RWPE2 (cell line): ENCODE measurements around the gene FBXO39.
A peak's percentile ranks its signal among the peaks of the same experiment; 100 is the strongest.
"Not testable (repeated sequence)": the region's sequence is repeated elsewhere in the genome, so short reads cannot be mapped to it uniquely, and the experiment has no call there.

Experiments used
- ATAC-seq: fragments of 200-7000 bp; cut with Tn5 transposase; 3 replicates; pipeline ENCODE4 v1.9.1; 2021; ENCODE audit warnings: low read depth
- DNase-seq: peaks from one replicate; pipeline ENCODE4 v3.0.0-alpha.2; 2020; ENCODE audit warnings: low spot score
- H3K27ac ChIP-seq: fragments of 450-650 bp; 2 replicates; pipeline ENCODE4 v1.5.1; 2017; ENCODE audit warnings: mild to moderate bottlenecking; ENCODE audit not compliant: poor library complexity, severe bottlenecking
- H3K27me3 ChIP-seq: fragments of 250-450 bp; sonication (Bioruptor Pico); 2 replicates; pipeline ENCODE4 v1.5.1; 2021; ENCODE audit warnings: mild to moderate bottlenecking, moderate library complexity; ENCODE audit not compliant: insufficient read depth, poor library complexity, severe bottlenecking
- H3K36me3 ChIP-seq: fragments of 250-450 bp; sonication (Bioruptor Pico); 2 replicates; pipeline ENCODE4 v1.5.1; 2020; ENCODE audit warnings: low read depth, mild to moderate bottlenecking, moderate library complexity
- H3K4me1 ChIP-seq: fragments of 250-450 bp; sonication (Bioruptor Pico); 2 replicates; pipeline ENCODE4 v1.5.1; 2021; ENCODE audit warnings: mild to moderate bottlenecking, moderate library complexity; ENCODE audit not compliant: insufficient read depth, poor library complexity, severe bottlenecking
- H3K4me3 ChIP-seq: fragments of 250-450 bp; sonication (Bioruptor Pico); 2 replicates; pipeline ENCODE4 v1.5.1; 2021; ENCODE audit warnings: mild to moderate bottlenecking, moderate library complexity; ENCODE audit not compliant: severe bottlenecking
- H3K9me3 ChIP-seq: fragments of 250-450 bp; sonication (Bioruptor Pico); 2 replicates; pipeline ENCODE4 v1.5.1; 2021; ENCODE audit warnings: mild to moderate bottlenecking, moderate library complexity; ENCODE audit not compliant: severe bottlenecking
- CTCF ChIP-seq: fragments of 450-650 bp; IDR thresholded peaks from one replicate; pipeline ENCODE4 v1.5.1; 2017; ENCODE audit warnings: mild to moderate bottlenecking, moderate library complexity; ENCODE audit not compliant: poor library complexity, severe bottlenecking

Gene FBXO39

GRCh38 chr17:6756425-6757031 lies 19.5 kb upstream of the FBXO39 start:
- TF ChIP-seq CTCF = no peak
- no peaks in the 10 kb centered on the region for H3K9me3 ChIP-seq
- H3K36me3 ChIP-seq = no peaks in the 10 kb centered on the region
- ATAC-seq (no peak), DNase-seq (no peak)
- H3K4me1 ChIP-seq = peaks cover 24% of the 10 kb centered on the region
- H3K4me3 ChIP-seq = peak overlapping the region; percentile 17
- peak overlapping the region; percentile 6 for H3K27ac ChIP-seq
- H3K27me3 ChIP-seq = no peaks in the 10 kb centered on the region

DNA sequence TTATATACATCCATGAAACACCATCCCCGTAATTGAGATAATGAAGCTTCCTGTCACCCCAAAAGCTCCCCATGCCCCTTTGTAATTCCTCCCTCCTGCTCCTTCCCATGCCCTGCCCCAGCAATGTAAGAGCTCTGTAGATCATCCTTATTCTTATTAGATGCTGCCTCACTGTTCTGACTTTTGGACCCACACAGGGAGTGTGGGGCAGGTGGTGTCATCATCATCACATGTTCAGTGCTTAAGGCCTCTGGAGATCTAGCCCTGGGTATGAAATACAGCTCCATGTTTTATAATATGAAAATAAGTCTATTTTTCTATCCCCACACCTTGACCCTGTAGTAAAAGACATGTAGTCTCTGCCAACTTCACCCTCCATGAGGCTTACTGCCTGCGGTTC lies 18.3 kb upstream of the FBXO39 start:
- Histone ChIP-seq H3K27me3 (no peaks in the 10 kb centered on the region), H3K4me3 (no peak overlapping the region), H3K27ac (no peak overlapping the region), H3K9me3 (no peaks in the 10 kb centered on the region), H3K36me3 (no peaks in the 10 kb centered on the region), H3K4me1 (peaks cover 12% of the 10 kb centered on the region)
- no peak for DNase-seq
- no peak for TF ChIP-seq CTCF
- no peak for ATAC-seq

DNA sequence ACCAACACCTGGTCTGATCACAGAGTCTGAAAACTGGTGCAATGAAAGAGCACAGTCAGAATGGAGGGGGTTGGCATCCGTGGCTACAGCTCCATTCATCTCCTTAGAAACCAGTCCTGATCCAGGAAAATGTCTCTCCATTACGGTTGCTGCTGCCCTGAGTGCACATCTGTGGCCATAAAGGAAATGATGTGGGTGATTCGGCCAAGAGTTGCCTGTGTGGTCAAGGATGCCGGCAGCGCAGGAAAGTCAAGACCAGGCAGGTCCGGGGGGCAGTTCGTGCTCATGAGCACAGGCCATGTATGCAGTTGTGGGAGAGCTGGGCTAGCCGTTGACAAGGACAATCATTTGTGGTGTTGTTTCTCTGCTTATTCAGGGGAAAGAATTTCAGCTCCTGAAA lies 14.2 kb upstream of the FBXO39 start:
- Histone ChIP-seq H3K27me3 (no peaks in the 10 kb centered on the region), H3K9me3 (no peaks in the 10 kb centered on the region), H3K4me1 (no peaks in the 10 kb centered on the region), H3K36me3 (0 out of 2 replicates have a peak, but pooled peaks cover 7% of the 10 kb centered on the region), H3K27ac (no peak overlapping the region), H3K4me3 (no peak overlapping the region)
- no peak for TF ChIP-seq CTCF
- DNase-seq (no peak), ATAC-seq (no peak)

- no peak for TF ChIP-seq CTCF
- Histone ChIP-seq H3K36me3 (peaks cover 40% of the 10 kb centered on the region), H3K27ac (no peak overlapping the region), H3K27me3 (no peaks in the 10 kb centered on the region), H3K9me3 (peaks cover 6% of the 10 kb centered on the region), H3K4me1 (no peaks in the 10 kb centered on the region), H3K4me3 (no peak overlapping the region)
- ATAC-seq (no peak), DNase-seq (no peak)
These were observed 7.6 kb upstream of the FBXO39 start for GRCh38 chr17:6768447-6768846.

DNA sequence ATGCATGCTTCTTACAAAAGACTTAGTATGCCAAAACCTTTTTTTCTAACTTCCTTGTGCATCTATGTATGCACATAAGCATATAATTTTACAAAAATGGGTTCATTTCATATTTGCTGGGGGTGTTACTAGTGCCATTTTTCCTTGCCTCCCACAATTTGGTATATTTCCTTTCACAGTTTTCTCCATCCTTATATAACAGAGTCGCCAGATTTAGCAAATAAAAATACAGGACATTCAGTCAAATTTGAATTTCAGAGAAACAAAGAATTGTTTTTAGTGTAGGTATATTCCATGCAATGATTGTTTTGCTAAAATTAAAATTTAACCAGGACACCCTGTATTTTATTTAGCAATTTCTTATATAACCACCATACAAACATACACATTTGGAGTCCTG lies 4.0 kb upstream of the FBXO39 start:
- H3K4me3 ChIP-seq = no peak overlapping the region
- peaks cover 33% of the 10 kb centered on the region for H3K36me3 ChIP-seq
- H3K27ac ChIP-seq = no peak overlapping the region
- no peak for TF ChIP-seq CTCF
- H3K4me1 ChIP-seq = no peaks in the 10 kb centered on the region
- ATAC-seq (no peak), DNase-seq (no peak)
- no peaks in the 10 kb centered on the region for H3K27me3 ChIP-seq
- H3K9me3 ChIP-seq = peaks cover 6% of the 10 kb centered on the region

DNA sequence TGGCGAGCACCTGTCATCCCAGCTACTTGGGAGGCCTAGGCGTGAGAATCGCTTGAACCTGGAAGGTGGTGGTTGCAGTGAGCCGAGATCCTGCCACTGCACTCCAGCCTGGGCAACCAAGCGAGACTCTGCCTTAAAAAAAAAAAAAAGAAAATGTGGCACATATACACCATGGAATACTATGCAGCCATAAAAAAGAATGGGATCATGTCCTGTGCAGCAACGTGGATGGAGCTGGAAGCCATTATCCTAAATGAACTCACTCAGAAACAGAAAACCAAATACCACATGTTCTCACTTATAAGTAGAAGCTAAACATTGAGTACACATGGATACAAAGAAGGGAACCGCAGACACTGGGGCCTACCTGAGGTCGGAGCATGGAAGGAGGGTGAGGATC lies 1.1 kb upstream of the FBXO39 start:
- DNase-seq, H3K4me1 ChIP-seq, H3K4me3 ChIP-seq, H3K27me3 ChIP-seq, H3K9me3 ChIP-seq, H3K27ac ChIP-seq, ATAC-seq: not testable (repeated sequence)
- peaks cover 11% of the 10 kb centered on the region for H3K36me3 ChIP-seq
